MCF 10A (cell line): ENCODE measurements around the gene SECTM1. TPM values are rescaled to one million over a fixed set of nuclear protein-coding genes. Genes with fewer than 3 reads are reported as not detected.

Experiments used
- BruUV-seq: library from RNA; stranded (reverse); fragments of 400-500 nt; replicated peaks from 2 replicates; lab custom pipeline; 2021; lab: Mats Ljungman, UMichigan
- CTCF ChIA-PET: fragments of 300-600 bp; sonication (Branson Sonifier 250); formaldehyde crosslinking; extraction: SDS; loops from one replicate; lab custom pipeline; 2021; ENCODE audit warnings: antibody characterized with exemption, inconsistent platforms; lab: Yijun Ruan, JAX
- POLR2A ChIA-PET: fragments of 300-600, 350-650 bp; sonication (Branson Sonifier 250); formaldehyde crosslinking; extraction: SDS; loops from one replicate; lab custom pipeline; 2020; ENCODE audit warnings: antibody characterized with exemption, inconsistent platforms; lab: Yijun Ruan, JAX
- DNase-seq: peaks from one replicate; pipeline ENCODE4 v3.0.0-alpha.2; 2018; ENCODE audit not compliant: unreplicated experiment
- H3K27ac Mint-ChIP-seq: one replicate; pipeline ENCODE4 v1.8.0; 2022; ENCODE audit warnings: mild to moderate bottlenecking, low read depth, mixed read lengths; ENCODE audit not compliant: unreplicated experiment
- H3K27me3 Mint-ChIP-seq: one replicate; pipeline ENCODE4 v1.8.0; 2022; ENCODE audit warnings: mixed read lengths; ENCODE audit not compliant: insufficient read depth, unreplicated experiment
- H3K36me3 Mint-ChIP-seq: one replicate; pipeline ENCODE4 v1.8.0; 2022; ENCODE audit warnings: mild to moderate bottlenecking, moderate library complexity, mixed read lengths; ENCODE audit not compliant: insufficient read depth, unreplicated experiment
- H3K4me1 Mint-ChIP-seq: one replicate; pipeline ENCODE4 v1.8.0; 2022; ENCODE audit warnings: mixed read lengths; ENCODE audit not compliant: insufficient read depth, unreplicated experiment
- H3K4me3 Mint-ChIP-seq: one replicate; pipeline ENCODE4 v1.8.0; 2022; ENCODE audit warnings: mild to moderate bottlenecking, moderate library complexity, mixed read lengths; ENCODE audit not compliant: unreplicated experiment
- H3K9me3 Mint-ChIP-seq: one replicate; pipeline ENCODE4 v1.8.0; 2022; ENCODE audit warnings: mixed read lengths; ENCODE audit not compliant: unreplicated experiment
- CTCF ChIP-seq: fragments of 200-600 bp; IDR thresholded peaks from one replicate; pipeline ENCODE4 v1.8.0; 2022; ENCODE audit warnings: antibody characterized with exemption, mild to moderate bottlenecking; ENCODE audit not compliant: unreplicated experiment
- intact Hi-C: fragments of 100-400 bp; cut with micrococcal nuclease; formaldehyde crosslinking; loops from 2 replicates; pipeline ENCODE4 v1.14.1; 2022
- total RNA-seq: library from RNA; stranded (reverse); gene quantifications from 2 replicates; pipeline ENCODE4 v1.2.3, GENCODE V29; 2022

SECTM1 gene
- total RNA-seq, 1 experiment from 2014 or later: 13.4 TPM

GRCh38 chr17:82271401-82271800 lies 62.2 kb downstream of the SECTM1 start:
- CTCF ChIA-PET: no interaction called here
- POLR2A ChIA-PET: interaction anchor here (0.6 to 2.2 kb wide), 5 partner anchors 21 to 76 kb away, joined by 3 to 9 read pairs (median 4); no protein-coding TSS in a partner anchor
- no peak overlapping the region for H3K27ac Mint-ChIP-seq
- BruUV-seq: TSS peak; percentile 23
- intact Hi-C loops: no loop called here
- TF ChIP-seq CTCF: no peak
- H3K36me3 Mint-ChIP-seq: peaks cover 68% of the 10 kb centered on the region
- peak overlapping the region; percentile 77 for H3K4me3 Mint-ChIP-seq
- no peak for DNase-seq
- H3K9me3 Mint-ChIP-seq: no peaks in the 10 kb centered on the region
- H3K27me3 Mint-ChIP-seq: no peaks in the 10 kb centered on the region
- peaks cover 35% of the 10 kb centered on the region for H3K4me1 Mint-ChIP-seq

Other genes with a start within 250 kb of the SECTM1 start
- gene FASN, start 235.5 kb downstream of the SECTM1 start, total RNA-seq: 114 and 120 TPM in 2 replicates
- gene CCDC57, start 120.9 kb downstream of the SECTM1 start, total RNA-seq: 86.8 and 87.3 TPM in 2 replicates
- 268 and 350 TPM in 2 replicates for gene SLC16A3, start 104.7 kb downstream of the SECTM1 start, total RNA-seq
- 191 and 193 TPM in 2 replicates for gene CSNK1D, start 60.1 kb downstream of the SECTM1 start, total RNA-seq
- gene CD7, start 16.2 kb downstream of the SECTM1 start, total RNA-seq: 0.63 and 0.71 TPM in 2 replicates
- gene TEX19, start 25.5 kb upstream of the SECTM1 start, total RNA-seq: not detected in 2 replicates
- not detected in 2 replicates for gene UTS2R, start 38.0 kb upstream of the SECTM1 start, total RNA-seq
- gene HEXD, start 84.6 kb upstream of the SECTM1 start, total RNA-seq: 14.8 and 16.2 TPM in 2 replicates
- 16.5 and 21.1 TPM in 2 replicates for gene OGFOD3, start 84.8 kb upstream of the SECTM1 start, total RNA-seq
- 38.0 and 45.4 TPM in 2 replicates for gene CYBC1, start 117.0 kb upstream of the SECTM1 start, total RNA-seq
- gene NARF, start 125.0 kb upstream of the SECTM1 start, total RNA-seq: 20.6 TPM in 2 replicates
- gene FOXK2, start 186.0 kb upstream of the SECTM1 start, total RNA-seq: 85.9 and 104 TPM in 2 replicates